Measurements from ENCODE around the gene GPC3.
"Not testable (repeated sequence)": the region's sequence is repeated elsewhere in the genome, so short reads cannot be mapped to it uniquely, and the experiment has no call there.

GPC3 gene

DNA sequence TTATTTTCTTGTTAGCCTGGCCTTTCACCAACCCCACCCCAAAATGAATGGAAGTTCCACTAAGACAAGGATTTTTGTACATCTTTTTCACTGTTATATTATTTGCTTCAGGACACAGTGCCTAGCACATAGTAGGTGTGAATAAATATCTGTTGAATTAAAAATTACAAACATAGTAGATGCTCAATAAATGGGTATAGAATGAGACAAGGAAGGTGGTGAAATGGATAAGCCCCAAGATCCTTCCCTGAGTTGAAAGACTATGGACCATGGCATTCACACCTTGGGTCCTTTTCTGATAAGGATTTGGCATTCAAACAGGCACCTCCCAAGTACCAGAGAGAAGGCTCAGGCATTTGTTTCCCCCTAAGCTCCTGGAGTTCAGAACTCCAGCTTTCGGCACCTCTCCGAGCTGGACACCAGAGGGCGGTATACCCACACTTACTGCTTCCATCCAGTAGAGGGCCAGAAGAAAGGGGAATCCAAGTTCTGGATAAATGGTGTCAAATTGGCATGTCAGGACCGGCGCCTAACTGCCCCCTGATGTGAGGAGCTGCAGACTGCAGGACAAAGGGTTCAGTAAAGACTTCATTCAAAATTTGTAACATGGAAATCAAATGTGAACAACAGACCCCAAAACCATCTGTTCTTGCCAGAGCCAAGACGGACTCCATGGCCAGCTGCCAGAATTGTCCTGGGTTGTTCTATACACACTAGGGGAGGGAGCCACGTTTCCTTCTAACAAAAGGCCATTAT lies 193.0 kb downstream of the GPC3 start:
- peak; percentile 8 to 26 for DNase-seq (ENCODE audit: extremely low read depth in 1 of 2, low read depth in 1 of 2)

DNA sequence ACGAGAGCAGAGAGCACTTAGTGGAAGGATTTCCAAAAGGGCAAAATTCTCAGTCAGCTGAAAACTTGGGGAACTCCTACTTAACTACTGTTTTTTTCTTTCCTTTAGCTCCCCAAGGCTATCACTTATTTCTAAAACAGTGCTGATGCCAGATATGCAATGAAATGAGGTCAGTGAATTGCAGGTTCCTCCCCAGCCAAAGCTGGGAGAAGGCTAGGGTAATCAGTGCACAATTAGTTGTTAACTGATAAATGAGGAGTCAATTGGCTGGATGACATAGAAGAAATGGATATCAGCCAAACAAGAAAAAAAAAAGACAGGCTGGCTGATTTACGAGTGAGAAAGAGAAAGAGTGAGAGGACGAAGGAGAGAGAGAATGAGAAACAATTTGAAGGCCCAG lies 195.6 kb downstream of the GPC3 start:
- DNase-seq (ENCODE audit: extremely low read depth in 1 of 2, low read depth in 1 of 2) = no peak

DNA sequence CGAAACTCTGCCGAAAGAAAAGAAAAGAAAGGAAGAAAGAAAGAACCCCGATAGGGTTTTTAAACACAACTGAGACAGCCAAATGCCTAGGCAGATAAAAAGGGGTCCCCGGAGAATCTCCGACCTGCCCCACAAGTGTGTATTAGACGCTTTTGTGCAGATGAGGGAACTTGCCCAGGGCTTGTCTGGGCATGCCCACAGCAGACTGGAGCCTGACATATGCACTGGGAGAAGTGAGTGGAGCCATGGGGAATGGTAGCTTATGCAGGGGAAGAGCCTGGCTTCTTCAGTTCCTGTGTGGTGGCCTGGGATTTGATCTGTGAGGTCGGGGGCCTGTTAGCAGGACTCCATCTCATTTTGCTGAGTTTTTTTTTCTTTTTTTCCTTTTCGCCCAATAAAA lies 199.0 kb downstream of the GPC3 start:
- DNase-seq (ENCODE audit: extremely low read depth in 1 of 2, low read depth in 1 of 2) = no peak

DNA sequence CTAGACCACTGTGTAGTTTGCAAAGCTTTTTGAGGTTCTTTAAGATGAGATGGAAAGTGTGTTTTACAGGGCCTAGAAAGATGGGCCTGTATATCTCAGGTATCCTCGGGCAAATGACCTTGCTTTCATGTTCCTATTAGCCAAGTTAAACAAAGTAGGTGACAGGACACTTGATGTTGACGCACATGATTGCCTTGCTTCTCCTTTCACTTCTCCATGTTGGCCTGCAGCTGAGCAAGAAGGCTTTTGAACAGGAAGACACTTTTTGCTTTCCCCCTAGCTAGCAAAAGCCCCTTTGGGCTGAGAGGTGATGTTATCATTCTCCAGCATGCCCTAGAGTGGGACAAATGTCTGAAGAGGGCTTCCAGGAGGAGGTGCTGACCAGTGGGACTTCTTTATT lies 202.1 kb downstream of the GPC3 start:
- DNase-seq (ENCODE audit: extremely low read depth in 1 of 2, low read depth in 1 of 2) = no peak

DNA sequence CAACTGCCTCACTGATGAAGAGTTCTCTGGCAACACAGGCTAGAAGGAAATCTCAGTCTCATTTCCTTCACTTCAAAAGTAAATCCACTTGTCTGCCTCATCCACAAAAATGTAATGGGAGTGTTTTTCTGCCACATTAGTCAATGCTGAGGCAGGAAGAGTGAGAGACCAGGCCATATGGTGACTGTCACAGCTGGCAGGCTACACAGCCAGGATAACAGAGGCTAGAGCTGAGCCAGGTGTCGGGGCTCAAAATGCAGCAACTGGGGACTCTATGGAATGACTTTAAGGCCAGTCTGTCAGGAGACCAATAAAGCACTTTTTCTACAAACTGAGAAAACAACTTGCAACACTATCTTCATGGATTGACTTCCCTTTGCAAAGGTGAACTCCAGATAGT lies 204.2 kb downstream of the GPC3 start:
- no peak for DNase-seq (ENCODE audit: extremely low read depth in 1 of 2, low read depth in 1 of 2)

DNA sequence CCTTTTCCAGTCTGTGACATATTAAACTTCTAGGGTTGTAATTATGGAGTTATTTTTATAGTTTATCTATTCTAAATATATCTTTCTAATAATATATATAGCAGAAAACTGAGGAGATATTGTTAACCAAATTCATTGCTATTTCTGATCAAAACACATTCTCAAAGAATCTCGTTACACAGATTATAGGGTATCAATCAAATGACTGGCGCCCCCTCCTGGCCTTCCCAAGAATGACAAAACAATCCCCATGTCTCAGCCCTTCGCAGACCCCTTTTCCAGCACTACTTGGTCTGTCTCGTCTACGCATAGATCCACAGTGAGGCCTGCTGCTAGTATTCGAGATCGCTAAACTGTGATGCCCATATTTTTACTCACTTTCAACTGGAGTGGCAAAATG lies 209.3 kb downstream of the GPC3 start:
- DNase-seq (ENCODE audit: extremely low read depth in 1 of 2, low read depth in 1 of 2) = peak in 1 of 2 donors; percentile 3

DNA sequence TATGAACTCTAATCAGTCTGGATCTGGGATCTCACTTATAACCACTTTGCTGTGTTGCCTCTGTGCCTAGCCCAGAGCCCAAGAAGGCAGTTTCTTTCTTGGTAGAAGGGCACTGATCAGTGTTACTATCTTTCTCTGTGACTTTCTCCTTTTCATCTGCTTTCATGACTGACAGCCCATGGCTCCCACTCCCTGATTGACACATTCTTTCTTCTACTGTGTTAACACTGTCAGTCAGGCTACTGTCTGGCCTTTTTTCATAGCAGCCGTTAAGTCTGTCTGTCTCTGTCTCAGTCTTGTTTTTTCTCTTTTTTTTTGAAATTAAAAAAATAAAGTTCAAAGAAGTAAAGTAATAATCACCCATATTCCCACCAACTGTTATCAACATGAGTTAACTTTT lies 210.6 kb downstream of the GPC3 start:
- no peak for DNase-seq (ENCODE audit: extremely low read depth in 1 of 2, low read depth in 1 of 2)

DNA sequence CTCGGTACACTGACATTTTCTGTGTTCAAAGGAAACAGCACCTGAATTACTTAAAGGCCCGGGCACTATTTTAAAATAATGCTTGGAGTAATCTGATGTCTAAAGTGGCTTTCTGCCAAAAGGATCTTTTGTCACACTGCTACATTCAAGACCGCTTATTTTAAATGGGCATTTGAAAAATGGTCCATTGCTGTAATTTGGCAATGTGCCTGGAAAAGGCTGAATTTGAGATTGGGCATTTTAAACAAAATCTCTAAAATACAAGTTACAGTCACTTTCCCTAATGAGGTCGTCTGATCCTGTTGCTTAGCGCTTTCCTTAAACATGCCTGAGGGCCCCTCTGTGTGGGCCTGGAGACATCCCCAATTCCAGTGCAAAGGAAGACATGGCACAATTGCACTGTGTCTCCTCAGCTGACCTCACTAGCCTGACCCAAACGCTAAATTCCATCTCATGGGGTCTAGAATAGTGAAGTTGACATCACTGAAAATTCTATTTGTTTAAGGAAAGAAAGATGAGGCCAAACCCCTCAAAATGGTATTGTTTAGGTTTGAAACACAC lies 214.2 kb downstream of the GPC3 start:
- DNase-seq (ENCODE audit: extremely low read depth in 1 of 2, low read depth in 1 of 2) = no peak

DNA sequence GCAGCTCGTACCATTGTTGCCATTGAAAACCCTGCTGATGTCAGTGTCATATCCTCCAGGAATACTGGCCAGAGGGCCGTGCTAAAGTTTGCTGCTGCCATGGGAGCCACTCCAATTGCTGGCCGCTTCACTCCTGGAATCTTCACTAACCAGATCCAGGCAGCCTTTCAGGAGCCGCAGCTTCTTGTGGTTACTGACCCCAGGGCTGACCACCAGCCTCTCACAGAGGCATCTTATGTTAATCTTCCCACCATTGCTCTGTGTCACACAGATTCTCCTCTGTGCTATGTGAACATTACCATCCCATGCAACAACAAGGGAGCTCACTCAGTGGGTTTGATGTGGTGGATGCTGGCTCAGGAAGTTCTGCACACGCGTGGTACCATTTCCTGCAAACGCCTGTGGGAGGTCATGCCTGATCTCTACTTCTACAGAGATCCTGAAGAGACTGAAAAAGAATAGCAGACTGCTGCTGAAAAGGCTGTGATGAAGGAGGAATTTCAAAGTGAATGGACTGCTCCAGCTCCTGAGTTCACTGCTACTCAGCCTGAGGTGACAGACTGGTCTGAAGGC lies 222.3 kb downstream of the GPC3 start:
- DNase-seq (ENCODE audit: extremely low read depth in 1 of 2, low read depth in 1 of 2) = not testable (repeated sequence)

DNA sequence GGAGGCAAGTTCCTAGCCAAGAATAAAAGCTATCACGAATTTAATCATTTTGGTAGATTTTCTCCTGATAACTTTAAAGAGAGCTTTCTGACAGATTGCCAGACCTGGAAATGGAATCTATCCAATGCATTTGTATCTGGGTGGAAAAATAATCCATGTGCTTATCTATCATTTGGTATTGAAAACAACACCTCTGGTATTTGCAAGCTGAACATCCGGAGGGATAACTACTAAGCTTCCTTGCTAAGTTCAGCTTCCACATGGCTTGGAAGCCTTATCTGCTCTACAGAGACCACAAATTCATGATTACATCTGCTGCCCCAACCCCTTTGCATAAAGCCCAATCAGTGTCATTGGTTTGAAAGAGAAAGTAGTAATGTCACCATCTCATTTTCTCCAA lies 230.7 kb downstream of the GPC3 start:
- no peak for DNase-seq (ENCODE audit: extremely low read depth in 1 of 2, low read depth in 1 of 2)

DNA sequence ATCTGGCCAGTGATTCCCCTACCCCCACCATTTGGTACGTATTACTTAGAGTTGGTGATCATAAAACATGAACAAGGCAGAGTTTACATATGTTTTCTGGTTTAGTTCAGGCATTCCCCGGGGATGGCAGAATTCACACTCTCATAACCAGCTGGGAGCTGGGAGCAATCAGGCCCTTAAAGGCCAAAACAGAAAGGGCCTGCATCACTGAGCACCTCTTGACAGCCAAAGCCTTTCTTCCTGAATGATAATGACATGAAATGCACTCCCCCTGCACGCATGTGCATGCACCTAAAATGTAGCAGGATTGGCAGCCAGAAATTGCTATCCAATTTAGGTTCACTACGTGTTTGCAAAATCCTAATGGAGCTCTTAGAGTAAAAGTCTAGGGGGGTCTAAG lies 235.4 kb downstream of the GPC3 start:
- no peak for DNase-seq (ENCODE audit: extremely low read depth in 1 of 2, low read depth in 1 of 2)

DNA sequence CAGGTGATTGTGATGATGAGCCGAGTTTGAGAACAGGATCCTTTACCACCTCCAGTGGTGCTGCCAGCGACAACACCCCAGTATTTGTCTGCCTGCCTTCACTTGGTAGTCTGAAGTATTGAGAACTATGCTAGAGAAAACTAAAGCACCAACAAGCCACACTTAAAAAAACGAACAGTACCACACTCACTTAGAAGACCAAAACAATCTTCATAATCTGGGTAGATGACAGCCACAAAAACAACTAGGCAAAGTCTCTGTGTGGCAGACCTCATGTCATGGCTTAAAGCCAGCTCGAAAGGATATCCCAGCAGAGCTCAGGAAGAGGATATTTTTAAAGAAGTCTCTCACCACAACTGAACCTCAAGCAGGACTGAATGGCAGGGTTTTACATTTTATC lies 236.0 kb downstream of the GPC3 start:
- no peak for DNase-seq (ENCODE audit: extremely low read depth in 1 of 2, low read depth in 1 of 2)

DNA sequence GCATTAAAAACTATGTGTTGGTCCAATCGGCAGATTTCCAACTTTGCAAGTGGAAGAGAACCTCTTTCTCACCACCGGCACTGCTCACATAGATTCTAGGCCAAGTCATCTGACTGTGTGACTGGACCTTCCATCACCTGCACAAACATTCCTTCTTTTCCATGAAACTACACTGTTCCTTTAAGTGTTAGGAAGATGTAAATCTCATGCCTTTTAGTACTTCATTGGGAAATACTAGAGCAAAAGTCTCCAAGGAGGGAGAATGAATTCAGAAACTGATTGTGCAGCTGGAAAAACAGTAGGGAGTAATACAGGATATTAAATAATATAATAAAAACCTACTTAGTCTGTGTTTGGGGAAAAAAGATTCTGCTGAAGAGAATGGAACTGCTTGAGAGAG lies 238.2 kb downstream of the GPC3 start:
- DNase-seq (ENCODE audit: extremely low read depth in 1 of 2, low read depth in 1 of 2) = no peak

DNA sequence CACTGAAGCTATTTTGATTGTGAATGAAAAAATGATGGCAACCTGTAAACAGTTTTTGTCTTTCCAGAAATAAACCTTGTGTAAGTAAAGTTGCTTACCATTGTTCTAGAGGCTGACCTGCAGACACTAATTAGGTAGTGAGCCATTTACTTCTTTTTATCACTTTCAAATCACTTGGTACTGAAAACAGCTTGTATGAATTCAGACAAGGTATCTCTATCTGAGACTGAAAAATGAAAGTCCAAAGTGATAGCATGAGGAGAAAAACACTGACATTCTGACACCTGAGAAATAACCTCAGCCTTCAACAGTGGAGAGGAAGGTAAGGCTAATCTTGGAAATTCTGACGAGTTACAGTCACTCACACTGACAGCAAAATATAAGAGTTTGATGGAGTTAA lies 238.8 kb downstream of the GPC3 start:
- no peak for DNase-seq (ENCODE audit: extremely low read depth in 1 of 2, low read depth in 1 of 2)

DNA sequence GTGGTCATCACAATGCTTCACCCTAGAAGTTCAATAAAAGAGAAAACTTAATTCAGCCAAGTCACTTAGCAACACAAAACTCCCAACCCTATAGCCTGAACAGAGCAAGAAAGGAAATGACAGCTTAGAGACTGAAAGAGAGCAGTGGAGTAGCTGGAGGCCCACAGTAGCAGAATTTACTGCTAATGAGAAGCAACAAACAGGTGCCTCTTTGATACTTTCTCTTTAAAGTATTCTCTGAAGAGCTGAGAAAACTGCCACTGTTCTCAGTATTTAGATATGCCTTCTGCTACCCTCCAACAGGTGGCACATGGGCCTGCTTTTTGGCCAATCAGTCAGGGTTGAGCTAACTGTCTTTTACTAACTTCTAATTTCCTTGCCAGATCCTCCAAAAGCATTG lies 240.0 kb downstream of the GPC3 start:
- DNase-seq (ENCODE audit: extremely low read depth in 1 of 2, low read depth in 1 of 2) = no peak

DNA sequence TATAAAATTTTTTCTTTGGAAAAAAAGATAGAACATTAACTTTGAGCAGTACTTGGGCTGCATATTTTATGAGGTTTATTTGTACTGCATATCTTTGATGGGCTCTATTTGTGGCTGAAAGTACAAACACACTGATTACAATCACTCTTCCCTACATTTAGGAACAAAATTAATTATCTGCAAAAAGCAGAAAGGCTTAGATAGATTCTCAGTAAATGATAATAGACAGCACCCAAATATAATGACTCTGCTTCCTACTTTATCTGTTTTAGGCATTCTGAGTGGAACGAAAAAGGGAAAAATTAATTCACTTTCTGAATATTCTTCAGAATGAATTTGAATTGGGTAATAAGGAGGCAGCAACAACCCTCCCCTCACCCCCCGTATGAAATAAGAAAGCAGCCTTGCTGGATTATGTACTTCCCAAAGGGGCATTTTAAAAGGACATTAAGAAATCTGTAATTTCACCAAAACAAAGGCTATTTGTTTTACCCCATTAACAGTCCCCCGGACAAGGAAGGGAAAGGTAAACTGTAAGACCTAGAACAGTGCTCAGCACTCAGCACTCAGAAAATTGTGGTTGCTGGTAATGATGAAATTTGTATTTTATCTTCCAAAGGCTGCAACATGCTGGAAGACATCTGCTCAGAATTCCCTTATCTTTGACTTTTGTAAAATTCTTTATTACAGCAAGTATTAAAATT lies 242.6 kb downstream of the GPC3 start:
- no peak for DNase-seq (ENCODE audit: extremely low read depth in 1 of 2, low read depth in 1 of 2)

DNA sequence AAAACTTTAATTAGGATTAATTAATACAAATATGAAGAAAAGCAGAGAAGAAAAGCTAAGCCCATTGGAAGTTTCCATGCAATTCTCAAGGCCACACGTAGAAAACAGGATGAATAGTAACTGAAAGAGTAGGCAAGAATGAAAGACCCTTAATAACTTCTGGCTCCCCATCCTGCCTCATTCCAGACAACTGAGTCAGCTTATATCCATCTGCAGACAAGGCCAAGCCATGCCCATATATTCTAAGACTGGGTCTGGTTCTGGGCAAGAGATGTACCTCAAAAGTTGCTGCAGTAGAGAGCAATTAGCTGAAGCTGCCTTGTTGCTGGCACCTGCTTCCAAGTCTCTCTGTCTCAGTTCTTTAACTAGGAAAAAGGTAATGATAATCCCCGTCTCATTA lies 244.1 kb downstream of the GPC3 start:
- DNase-seq (ENCODE audit: extremely low read depth in 1 of 2, low read depth in 1 of 2) = no peak

DNA sequence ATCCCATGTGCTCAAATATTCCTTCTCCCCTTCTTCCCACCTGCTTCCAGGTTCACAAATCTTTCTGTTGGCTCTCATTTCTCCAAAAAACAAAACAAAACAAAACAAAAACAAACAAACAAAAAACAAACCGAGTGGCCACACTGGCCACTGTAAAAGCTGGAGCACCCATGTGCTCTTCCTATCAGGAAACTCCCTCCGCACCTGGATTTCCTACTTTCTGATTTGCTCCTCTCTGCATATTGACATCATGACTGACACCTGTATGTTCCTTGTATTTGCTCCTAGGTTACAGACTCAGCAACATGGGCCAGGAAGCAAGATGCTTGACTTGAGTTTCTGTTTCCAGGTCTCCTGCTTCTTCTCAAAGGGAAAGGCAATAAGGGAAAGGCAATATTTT lies 258.8 kb downstream of the GPC3 start:
- DNase-seq (ENCODE audit: extremely low read depth in 1 of 2, low read depth in 1 of 2) = no peak

DNA sequence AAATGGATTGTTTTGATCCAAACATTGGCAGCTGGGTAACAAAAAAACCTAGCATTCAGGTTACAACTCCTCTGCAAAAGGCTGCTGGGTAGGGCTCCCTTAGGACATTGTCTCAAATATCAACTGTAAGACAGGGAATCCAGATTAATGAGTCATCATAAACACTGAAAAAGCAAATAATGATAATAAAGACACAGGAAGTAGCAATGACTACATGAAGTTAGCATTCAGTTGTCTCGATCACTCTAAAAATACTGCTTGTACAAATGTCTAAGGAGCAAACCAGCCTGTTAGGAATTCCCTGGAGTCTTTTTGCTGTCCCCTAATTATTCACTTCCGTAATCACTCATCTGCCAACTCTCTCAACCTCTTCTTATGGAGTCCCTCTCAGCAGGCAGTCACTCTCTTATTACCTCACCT lies 259.2 kb downstream of the GPC3 start:
- DNase-seq (ENCODE audit: extremely low read depth in 1 of 2, low read depth in 1 of 2) = no peak

DNA sequence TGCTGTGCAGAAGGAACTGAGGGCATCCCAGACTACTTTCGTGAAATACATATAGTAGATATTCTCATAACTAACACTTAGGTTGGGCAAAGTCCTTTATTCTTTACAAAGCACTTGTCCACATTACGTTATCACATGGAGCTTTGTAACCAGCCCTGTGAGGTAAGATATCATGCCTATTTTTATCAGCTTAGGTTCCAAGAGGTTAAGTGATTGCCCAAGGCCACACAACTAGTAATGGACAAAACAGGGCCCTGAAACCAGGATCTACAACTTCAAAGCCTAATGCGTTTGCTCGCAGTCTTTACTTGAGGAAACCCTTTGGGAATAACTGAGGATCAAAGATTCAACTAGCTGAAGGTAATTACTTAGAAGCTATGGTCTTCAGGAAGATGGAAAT lies 261.5 kb downstream of the GPC3 start:
- DNase-seq (ENCODE audit: extremely low read depth in 1 of 2, low read depth in 1 of 2) = no peak

DNA sequence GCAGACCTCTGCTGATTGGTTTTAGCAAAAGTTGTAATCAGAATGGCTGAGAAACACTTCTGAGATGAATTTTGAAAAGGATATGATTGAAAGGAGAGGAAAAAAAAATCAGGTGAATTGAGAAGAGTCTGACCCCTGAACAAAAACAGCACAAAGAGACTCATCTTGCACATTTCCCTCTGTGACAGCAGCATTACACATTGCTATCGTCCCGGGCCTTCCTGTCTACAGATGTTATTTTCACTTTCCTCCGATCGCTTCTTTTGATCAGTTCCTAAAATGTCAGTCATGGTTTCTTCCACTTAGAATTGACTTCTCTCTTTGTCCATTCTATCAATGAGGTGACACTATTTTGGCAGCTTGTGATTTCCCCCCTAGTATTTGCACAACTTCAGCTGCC lies 262.6 kb downstream of the GPC3 start:
- DNase-seq (ENCODE audit: extremely low read depth in 1 of 2, low read depth in 1 of 2) = no peak

DNA sequence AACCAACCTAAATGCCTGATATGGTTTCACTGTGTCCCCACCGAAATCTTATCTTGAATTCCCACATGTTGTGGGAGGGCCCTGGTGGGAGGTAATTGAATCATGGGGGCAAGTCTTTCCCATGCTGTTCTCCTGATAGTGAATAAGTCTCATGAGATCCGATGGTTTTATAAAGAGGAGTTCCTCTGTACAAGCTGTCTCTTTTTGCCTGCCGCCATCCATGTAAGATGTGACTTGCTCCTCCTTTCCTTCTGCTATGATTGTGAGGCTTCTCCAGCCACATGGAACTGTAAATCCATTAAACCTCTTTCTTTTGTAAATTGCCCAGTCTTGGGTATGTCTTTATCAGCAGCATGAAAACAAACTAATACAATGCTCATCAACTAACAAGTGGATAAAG lies 265.1 kb downstream of the GPC3 start:
- DNase-seq (ENCODE audit: extremely low read depth in 1 of 2, low read depth in 1 of 2) = not testable (repeated sequence)

Data from stimulated activated CD8-positive, alpha-beta memory T cell treated with anti-CD3 and anti-CD28 coated beads, Interleukin-7, amount 100 ng/mL, for 48 hours (primary cell).